Measurements from ENCODE around the gene SLX9. TPM values are rescaled to one million over a fixed set of nuclear protein-coding genes. Genes with fewer than 3 reads are reported as not detected.

The SLX9 gene
- total RNA-seq, 1 experiment from 2014 or later, result 74.3 TPM

- Histone ChIP-seq H2BK120ac (ENCODE audit: low read depth, low read length, poor library complexity, severe bottlenecking) (no peak overlapping the region), H4K91ac (ENCODE audit: insufficient read length, low read depth, low read length) (no peak overlapping the region), H2AFZ (ENCODE audit: low read length) (no peak overlapping the region), H3T11ph (ENCODE audit: low read length) (no peak overlapping the region), H3K9ac (ENCODE audit: extremely low read depth, insufficient read length, low read length) (no peak overlapping the region), H3K4ac (ENCODE audit: low read depth, low read length) (no peak overlapping the region), H3K18ac (ENCODE audit: insufficient read length, low read depth, low read length) (no peak overlapping the region), H2BK12ac (ENCODE audit: insufficient read length, low read depth, low read length) (no peak overlapping the region), H4K20me1 (ENCODE audit: control insufficient read depth, insufficient read depth, insufficient read length) (peaks cover 6% of the 10 kb centered on the region), H2BK20ac (ENCODE audit: low read depth, low read length, poor library complexity, severe bottlenecking) (no peak overlapping the region), H3K14ac (ENCODE audit: insufficient read depth, low read length) (no peak overlapping the region), H4K5ac (ENCODE audit: insufficient read length, low read depth, low read length) (no peak overlapping the region), H2BK15ac (ENCODE audit: low read depth, low read length) (no peak overlapping the region), H3K9me3 (ENCODE audit: control insufficient read depth, low read depth, low read length) (no peaks in the 10 kb centered on the region), H3K79me1 (ENCODE audit: insufficient read depth, low read depth, low read length, poor library complexity, severe bottlenecking) (no peaks in the 10 kb centered on the region), H3K23me2 (ENCODE audit: insufficient read length, low read depth, low read length, poor library complexity, severe bottlenecking) (no peaks in the 10 kb centered on the region), H3K4me1 (ENCODE audit: insufficient read depth, low read length) (no peaks in the 10 kb centered on the region; the same call in 1 of the 2 replicates), H3K79me2 (ENCODE audit: insufficient read depth, low read length) (no peaks in the 10 kb centered on the region), H4K8ac (replicated peaks; ENCODE audit: insufficient read length, low read depth, low read length) (no peak overlapping the region), H3K23ac (ENCODE audit: insufficient read length, low read depth, low read length) (no peak overlapping the region), H2AK5ac (ENCODE audit: insufficient read length, low read length) (no peak overlapping the region), H3K27ac (ENCODE audit: insufficient read length, low read depth, low read length) (no peak overlapping the region), H3K4me2 (ENCODE audit: insufficient read depth, insufficient read length, low read length) (no peak overlapping the region), H3K56ac (ENCODE audit: insufficient read length, low read depth, low read length) (no peak overlapping the region), H2BK5ac (ENCODE audit: insufficient read length, low read length) (no peak overlapping the region), H3K27me3 (ENCODE audit: insufficient read depth, low read length) (no peaks in the 10 kb centered on the region)
- TF ChIP-seq CTCF (conservative IDR thresholded peaks at IDR 0.05), result no peak
- H3K9me3 Mint-ChIP-seq, result no peaks in the 10 kb centered on the region; a peak in 3 of 5 replicates
- no CpG with 5 or more reads among the region's 28 CpGs for WGBS (ENCODE audit: extremely low coverage, insufficient read length, low lambda C conversion rate)
- H3K27me3 Mint-ChIP-seq (ENCODE audit: low read depth), result peaks cover 3% of the 10 kb centered on the region
- H3K4me1 Mint-ChIP-seq, result peaks cover 10 to 13% of the 10 kb centered on the region in 2 experiments
- no peak overlapping the region for H3K27ac Mint-ChIP-seq
- no peak for DNase-seq
- H3K4me3 Mint-ChIP-seq, result no peak overlapping the region
- no peaks in the 10 kb centered on the region for H3K36me3 Mint-ChIP-seq (ENCODE audit: insufficient read depth in 1 of 3, low read depth in 3 of 3)
These were observed 39.1 kb upstream of the SLX9 start for GRCh38 chr21:44900559-44901251.
